OCI-LY3 (cell line): ENCODE results near the gene CGB2.

ENCODE experiments used
- H2AFZ ChIP-seq: fragments of 200-600, 300-600 bp; shearing (Covaris generic); 2 replicates; pipeline ENCODE4 v1.6.0; 2014; ENCODE audit warnings: antibody characterized with exemption, low read depth, low read length
- H3K27ac ChIP-seq: fragments of 200-600, 300-600 bp; sonication (generic); 2 replicates; pipeline ENCODE4 v1.5.1; 2014; ENCODE audit warnings: mild to moderate bottlenecking, low read length, moderate library complexity, mixed read lengths
- H3K27me3 ChIP-seq: fragments of 200-600, 300-600 bp; sonication (generic); 2 replicates; pipeline ENCODE4 v1.6.1; 2014; ENCODE audit warnings: low read depth, low read length, mixed read lengths
- H3K36me3 ChIP-seq: fragments of 200-600, 300-600 bp; sonication (generic); replicated peaks from 2 replicates; pipeline ENCODE3; 2014; ENCODE audit warnings: low read depth, low read length, mixed read lengths
- H3K4me1 ChIP-seq: fragments of 300-600, 200-600 bp; sonication (generic); 2 replicates; pipeline ENCODE4 v1.6.1; 2014; ENCODE audit warnings: low read length, mixed read lengths
- H3K4me2 ChIP-seq: fragments of 200-600, 300-600 bp; sonication (generic); 2 replicates; pipeline ENCODE4 v1.6.1; 2014; ENCODE audit warnings: low read length, mixed read lengths
- H3K4me3 ChIP-seq: fragments of 300-600, 200-600 bp; sonication (generic); 2 replicates; pipeline ENCODE4 v1.5.1; 2014; ENCODE audit warnings: antibody characterized with exemption, mild to moderate bottlenecking, low read length, moderate library complexity
- H3K79me2 ChIP-seq: fragments of 300-600, 200-600 bp; shearing (Covaris generic); 2 replicates; pipeline ENCODE4 v1.6.1; 2014; ENCODE audit warnings: mild to moderate bottlenecking, low read length, mixed read lengths
- H3K9ac ChIP-seq: fragments of 300-600, 200-600 bp; shearing (Covaris generic); 2 replicates; pipeline ENCODE4 v1.6.0; 2014; ENCODE audit warnings: mild to moderate bottlenecking, low read length, moderate library complexity
- H3K9me3 ChIP-seq: fragments of 200-600, 300-600 bp; shearing (Covaris generic); 2 replicates; pipeline ENCODE4 v1.6.1; 2014; ENCODE audit warnings: low read length, mixed read lengths; ENCODE audit not compliant: insufficient read depth
- H4K20me1 ChIP-seq: fragments of 200-600, 300-600 bp; sonication (generic); 2 replicates; pipeline ENCODE4 v1.6.1; 2016; ENCODE audit warnings: low read length, mixed read lengths; ENCODE audit not compliant: insufficient read depth
- EZH2phosphoT487 ChIP-seq: fragments of 200-600 bp; shearing (Covaris generic); IDR thresholded peaks from 2 replicates; pipeline ENCODE4 v1.6.1; 2018; ENCODE audit warnings: antibody characterized with exemption, mixed run types, low read depth
- TF ChIP-seq, protein P1 (sequence below): fragments of 200-600, 300-600 bp; sonication (generic); IDR thresholded peaks from 2 replicates; pipeline ENCODE4 v1.5.1; 2014; ENCODE audit warnings: antibody characterized with exemption, low read length, low read depth

CGB2 gene

GRCh38 chr19:49069026-49069425, 37.3 kb downstream of the CGB2 start:
- Histone ChIP-seq H3K4me1 (no peaks in the 10 kb centered on the region), H3K4me3 (no peak overlapping the region), H3K4me2 (no peak overlapping the region), H3K27me3 (peaks cover 24% of the 10 kb centered on the region), H2AFZ (no peak overlapping the region), H3K36me3 (no peaks in the 10 kb centered on the region), H3K27ac (no peak overlapping the region), H3K79me2 (no peaks in the 10 kb centered on the region), H3K9me3 (no peaks in the 10 kb centered on the region), H3K9ac (no peak overlapping the region), H4K20me1 (no peaks in the 10 kb centered on the region)
- TF ChIP-seq, protein P1, sequence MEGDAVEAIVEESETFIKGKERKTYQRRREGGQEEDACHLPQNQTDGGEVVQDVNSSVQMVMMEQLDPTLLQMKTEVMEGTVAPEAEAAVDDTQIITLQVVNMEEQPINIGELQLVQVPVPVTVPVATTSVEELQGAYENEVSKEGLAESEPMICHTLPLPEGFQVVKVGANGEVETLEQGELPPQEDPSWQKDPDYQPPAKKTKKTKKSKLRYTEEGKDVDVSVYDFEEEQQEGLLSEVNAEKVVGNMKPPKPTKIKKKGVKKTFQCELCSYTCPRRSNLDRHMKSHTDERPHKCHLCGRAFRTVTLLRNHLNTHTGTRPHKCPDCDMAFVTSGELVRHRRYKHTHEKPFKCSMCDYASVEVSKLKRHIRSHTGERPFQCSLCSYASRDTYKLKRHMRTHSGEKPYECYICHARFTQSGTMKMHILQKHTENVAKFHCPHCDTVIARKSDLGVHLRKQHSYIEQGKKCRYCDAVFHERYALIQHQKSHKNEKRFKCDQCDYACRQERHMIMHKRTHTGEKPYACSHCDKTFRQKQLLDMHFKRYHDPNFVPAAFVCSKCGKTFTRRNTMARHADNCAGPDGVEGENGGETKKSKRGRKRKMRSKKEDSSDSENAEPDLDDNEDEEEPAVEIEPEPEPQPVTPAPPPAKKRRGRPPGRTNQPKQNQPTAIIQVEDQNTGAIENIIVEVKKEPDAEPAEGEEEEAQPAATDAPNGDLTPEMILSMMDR, result no peak
- no peak for TF ChIP-seq EZH2phosphoT487

DNA sequence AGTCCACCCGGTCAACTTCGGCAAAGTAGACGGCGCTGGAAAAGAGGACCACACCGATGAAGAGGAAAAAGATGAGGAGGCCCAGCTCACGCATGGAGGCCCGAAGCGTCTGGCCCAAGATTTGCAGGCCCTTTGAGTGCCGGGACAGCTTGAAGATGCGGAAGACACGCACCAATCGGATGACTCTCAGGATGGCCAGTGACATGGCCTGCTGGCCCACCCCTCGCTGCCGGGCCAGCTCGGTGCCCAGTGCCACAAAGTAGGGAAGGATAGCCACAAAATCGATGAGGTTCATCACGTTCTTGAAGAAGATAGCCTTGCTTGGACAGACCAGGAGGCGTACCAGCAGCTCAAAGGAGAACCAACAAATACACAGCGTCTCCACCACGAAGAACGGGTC, 38.7 kb downstream of the CGB2 start:
- H3K36me3 ChIP-seq, result no peaks in the 10 kb centered on the region
- no peak overlapping the region for H3K27ac ChIP-seq
- H3K4me1 ChIP-seq, result no peaks in the 10 kb centered on the region
- no peak overlapping the region for H3K9ac ChIP-seq
- H4K20me1 ChIP-seq, result no peaks in the 10 kb centered on the region
- no peak for TF ChIP-seq EZH2phosphoT487
- TF ChIP-seq, protein P1, result no peak
- no peaks in the 10 kb centered on the region for H3K9me3 ChIP-seq
- H2AFZ ChIP-seq, result no peak overlapping the region
- H3K4me3 ChIP-seq, result no peak overlapping the region
- peaks cover 17% of the 10 kb centered on the region for H3K27me3 ChIP-seq
- H3K79me2 ChIP-seq, result no peaks in the 10 kb centered on the region
- no peak overlapping the region for H3K4me2 ChIP-seq

DNA sequence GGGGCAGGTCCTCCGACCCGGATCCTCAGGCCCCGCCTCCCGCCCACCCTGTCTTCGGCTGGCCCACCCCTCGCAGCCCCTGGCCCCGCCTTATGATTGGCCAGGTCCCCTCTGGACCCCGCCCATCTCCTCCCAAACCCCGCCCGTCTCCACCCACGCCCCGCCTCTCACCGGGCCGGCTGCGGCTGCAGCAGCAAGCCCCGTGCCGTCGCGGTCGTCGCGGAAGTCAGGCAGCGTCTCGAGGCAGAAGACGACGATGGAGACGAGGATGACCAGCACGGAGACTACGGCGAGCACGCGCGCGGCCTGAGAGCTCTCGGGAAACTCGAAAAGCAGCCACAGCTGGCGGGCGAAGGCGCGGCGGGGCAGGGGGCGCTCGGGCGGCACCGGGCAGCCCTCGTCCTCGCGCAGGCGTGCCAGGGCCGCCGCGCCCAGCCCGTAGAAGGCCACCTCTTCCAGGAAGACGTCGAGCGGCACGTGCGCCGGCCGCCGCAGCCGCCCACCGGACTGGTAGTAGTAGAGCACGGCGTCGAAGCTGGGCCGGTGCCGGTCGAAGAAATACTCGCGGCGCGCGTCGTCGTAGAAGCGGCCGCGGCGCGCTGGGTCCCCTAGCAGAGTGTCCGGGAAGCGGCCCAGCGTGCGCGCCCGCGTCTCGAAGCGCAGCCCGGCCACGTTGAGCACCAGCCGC, 40.3 kb downstream of the CGB2 start:
- Histone ChIP-seq H3K9ac (no peak overlapping the region), H3K36me3 (no peaks in the 10 kb centered on the region), H3K79me2 (no peaks in the 10 kb centered on the region), H3K4me2 (no peak overlapping the region), H4K20me1 (no peaks in the 10 kb centered on the region), H2AFZ (no peak overlapping the region), H3K9me3 (no peaks in the 10 kb centered on the region), H3K27ac (no peak overlapping the region), H3K4me1 (no peaks in the 10 kb centered on the region), H3K4me3 (no peak overlapping the region), H3K27me3 (peaks cover 2% of the 10 kb centered on the region; the same call in 1 of the 2 replicates)
- TF ChIP-seq, protein P1, result no peak
- TF ChIP-seq EZH2phosphoT487, result no peak

- Histone ChIP-seq H2AFZ (no peak overlapping the region), H3K36me3 (no peaks in the 10 kb centered on the region), H3K4me2 (no peak overlapping the region), H4K20me1 (no peaks in the 10 kb centered on the region), H3K9ac (no peak overlapping the region), H3K79me2 (no peaks in the 10 kb centered on the region), H3K4me1 (no peaks in the 10 kb centered on the region), H3K4me3 (no peak overlapping the region), H3K9me3 (no peaks in the 10 kb centered on the region), H3K27ac (no peak overlapping the region), H3K27me3 (no peaks in the 10 kb centered on the region)
- TF ChIP-seq EZH2phosphoT487, result no peak
- TF ChIP-seq, protein P1, result peak; percentile 26; the same call in 1 of the 2 replicates
Measured at GRCh38 chr19:49073514-49074378, 42.1 kb downstream of the CGB2 start.
